Naive thymus-derived CD8-positive, alpha-beta T cell (primary cell): Measurements from ENCODE around the gene KANK3. TPM values are rescaled to one million over a fixed set of nuclear protein-coding genes. Genes with fewer than 3 reads are reported as not detected.
A peak's percentile ranks its signal among the peaks of the same experiment; 100 is the strongest.
"Not testable (repeated sequence)": the region's sequence is repeated elsewhere in the genome, so short reads cannot be mapped to it uniquely, and the experiment has no call there.

ENCODE experiments used
- ATAC-seq, 2 donors: fragments of 150-1000 bp; cut with Tn5 transposase in 1 of 2; sonication (Bioruptor Pico), chemical (Tn5 transposase) in 1 of 2; 1 replicate in 1 of 2; 2 replicates in 1 of 2; pipeline ENCODE4 v1.10.0; 2021; ENCODE audit warnings: mild to moderate bottlenecking in 2 of 2, moderate library complexity in 2 of 2
- POLR2A ChIA-PET: fragments of 350-600 bp; sonication (Branson Sonifier 250); formaldehyde crosslinking; loops from one replicate; lab custom pipeline; 2021; ENCODE audit warnings: antibody characterized with exemption; lab: Charles Lee
- DNase-seq, 10 donors: peaks; one replicate each; pipeline versions ENCODE4 v3.0.0 to v3.0.0-alpha.2; 2020 to 2022
- H3K27ac Mint-ChIP-seq, 10 donors: one replicate each; pipeline ENCODE4 v1.8.0; 2020 to 2022; ENCODE audit warnings: mild to moderate bottlenecking in 10 of 10, mixed read lengths in 10 of 10, moderate library complexity in 4 of 10, inconsistent platforms in 1 of 10
- H3K27me3 Mint-ChIP-seq, 5 donors: one replicate each; pipeline ENCODE4 v1.8.0; 2021 to 2022; ENCODE audit warnings: mixed read lengths in 5 of 5
- H3K36me3 Mint-ChIP-seq, 3 donors: one replicate each; pipeline ENCODE4 v1.8.0; 2020 to 2022; ENCODE audit warnings: mixed read lengths in 3 of 3, mild to moderate bottlenecking in 2 of 3, inconsistent platforms in 1 of 3
- H3K4me1 Mint-ChIP-seq, 4 donors: one replicate each; pipeline ENCODE4 v1.8.0; 2021 to 2022; ENCODE audit warnings: mixed read lengths in 4 of 4
- H3K4me3 Mint-ChIP-seq, 10 donors: one replicate each; pipeline ENCODE4 v1.8.0; 2020 to 2022; ENCODE audit warnings: mild to moderate bottlenecking in 10 of 10, mixed read lengths in 10 of 10, moderate library complexity in 6 of 10, inconsistent platforms in 1 of 10
- H3K9me3 Mint-ChIP-seq, 9 donors: one replicate each; pipeline ENCODE4 v1.8.0; 2020 to 2022; ENCODE audit warnings: mixed read lengths in 9 of 9, mild to moderate bottlenecking in 3 of 9, inconsistent platforms in 1 of 9, moderate library complexity in 1 of 9
- microRNA-seq: library from miRNA; unstranded; fragments of <30 nt; microRNA quantifications from one replicate; pipeline ENCODE4 v1.2.0, GENCODE V29; 2022; ENCODE audit warnings: borderline microRNAs expressed
- polyA plus RNA-seq, 3 donors: library from polyadenylated mRNA; unstranded; fragments of 300-500 nt; fragmentation: Illumina TruSeq; gene quantifications; one replicate each; pipeline ENCODE4 v1.2.3, GENCODE V29; 2021
- total RNA-seq, 8 experiments: library from RNA in 2 of 8; stranded (reverse) in 2 of 8; gene quantifications; one replicate each; pipeline ENCODE4 v1.2.3 and lab custom pipeline; 2021 to 2026

The KANK3 gene
- total and polyA plus RNA-seq, 5 experiments from 2014 or later: 0.82 to 3.3 (median 1.5) TPM

DNA sequence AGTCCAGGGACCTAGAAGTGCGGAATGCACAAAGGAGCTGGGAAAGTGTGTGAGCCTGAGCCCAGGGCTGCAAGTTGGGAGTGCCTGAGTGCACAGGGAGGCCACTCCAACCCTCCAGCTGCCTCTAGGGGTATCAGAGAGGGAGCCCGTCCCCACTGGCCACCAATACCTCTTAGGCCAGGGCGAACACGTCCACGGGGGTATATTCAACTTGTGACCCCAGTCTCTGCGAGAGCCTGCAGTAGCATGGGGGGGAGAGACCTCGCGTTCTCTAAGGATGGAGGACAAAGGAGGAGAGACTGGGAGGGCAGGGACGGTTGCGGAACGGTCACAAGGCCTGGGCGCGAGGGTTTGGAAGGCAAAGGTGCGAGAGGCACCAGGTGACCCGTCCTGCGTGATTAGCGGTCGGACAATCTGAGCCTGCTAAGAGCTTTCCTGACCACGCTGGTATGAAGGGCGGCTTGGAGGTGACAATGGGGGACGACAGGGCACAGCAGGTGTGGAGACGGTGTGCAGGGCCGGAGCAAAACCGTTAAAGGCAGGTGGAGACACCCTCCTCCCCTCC lies 35.6 kb downstream of the KANK3 start:
- Mint-ChIP-seq H3K36me3 (peaks cover 0 to 27% (median 0%) of the 10 kb centered on the region in 3 donors), H3K4me1 (peaks cover 16 to 47% (median 35%) of the 10 kb centered on the region in 4 donors), H3K27ac (peak overlapping the region; percentile 85 to 98 (median 94)), H3K4me3 (peak overlapping the region; percentile 90 to 95 (median 93)), H3K27me3 (no peaks in the 10 kb centered on the region), H3K9me3 (no peaks in the 10 kb centered on the region)
- DNase-seq (no peak), ATAC-seq (no peak)
- POLR2A ChIA-PET: interaction anchor here (0.6 to 1.2 kb wide), 6 partner anchors 11 to 678 kb away, joined by 3 to 6 read pairs (median 4); partner anchors contain the start of genes NDUFA7, PET100, RPS28 and XAB2

DNA sequence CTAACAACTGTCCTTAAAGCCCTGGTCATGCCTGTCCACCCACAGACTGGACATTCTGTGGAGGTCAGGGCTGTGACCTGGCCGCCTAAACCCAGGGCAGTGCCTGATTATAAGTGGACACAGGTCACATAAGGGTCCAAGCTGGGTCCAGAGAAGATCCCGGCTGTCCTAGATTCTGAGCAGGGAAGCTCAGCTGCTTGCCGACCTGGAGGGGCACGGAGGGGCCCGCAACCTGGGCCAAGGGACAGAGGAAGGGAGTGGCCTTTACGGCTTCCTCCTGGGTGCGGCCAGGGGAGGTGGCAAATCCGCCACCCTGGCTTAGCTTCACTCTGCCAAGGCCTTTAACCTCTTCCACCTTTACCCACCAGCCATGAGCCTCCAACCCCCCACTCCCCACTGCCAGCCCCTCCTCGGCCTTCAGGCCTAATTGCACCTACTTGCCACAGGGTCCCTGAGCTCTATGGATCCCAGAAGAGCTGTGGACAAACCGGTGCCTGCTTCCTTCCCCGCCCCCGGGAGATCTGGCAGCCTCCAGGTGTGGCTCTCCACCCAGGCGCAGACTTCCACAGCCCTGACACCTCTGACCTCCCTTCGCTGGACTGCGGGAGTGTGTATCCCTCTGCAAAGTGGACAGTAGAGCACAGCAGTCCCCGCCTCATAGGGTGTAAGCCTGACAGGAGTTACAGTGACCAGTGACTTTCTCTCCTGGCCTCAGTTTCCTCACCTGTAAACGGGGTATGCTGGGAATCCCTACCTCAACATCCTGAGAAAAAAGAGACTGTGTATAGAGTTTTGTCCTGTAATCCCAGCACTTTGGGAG lies 36.6 kb downstream of the KANK3 start:
- Mint-ChIP-seq H3K27ac (peak overlapping the region; percentile 25 to 97 (median 94)), H3K27me3 (no peaks in the 10 kb centered on the region), H3K36me3 (peaks cover 0 to 25% (median 0%) of the 10 kb centered on the region in 3 donors), H3K4me3 (peak overlapping the region; percentile 90 to 95 (median 93)), H3K9me3 (no peaks in the 10 kb centered on the region), H3K4me1 (peaks cover 16 to 47% (median 35%) of the 10 kb centered on the region in 4 donors)
- no peak for ATAC-seq
- POLR2A ChIA-PET: interaction anchor here (0.9 to 2.0 kb wide), 3 partner anchors 14 to 386 kb away, joined by 3 to 8 read pairs (median 4); partner anchors contain the start of genes NDUFA7 and RPS28
- peak in 1 of 10 donors; percentile 58 for DNase-seq

DNA sequence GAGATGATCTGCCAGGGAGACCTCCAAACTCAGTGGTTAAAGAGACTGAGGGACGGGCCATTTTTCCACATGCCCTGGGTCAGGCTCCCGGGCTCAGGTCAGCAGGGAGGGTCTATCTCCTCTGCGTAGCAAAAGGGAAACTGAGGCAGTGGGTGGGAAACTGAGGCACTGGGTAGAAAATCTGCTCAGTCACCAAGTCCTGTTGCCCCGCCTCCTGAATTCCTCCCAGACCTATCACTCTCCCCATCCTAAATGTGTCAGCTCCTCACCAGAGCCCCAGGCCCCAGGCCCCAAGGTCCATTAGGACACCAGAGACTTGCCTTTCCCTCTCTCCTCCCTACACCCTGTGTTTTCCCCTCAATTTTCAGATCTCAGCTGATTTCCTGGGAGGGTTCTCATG lies 37.3 kb downstream of the KANK3 start:
- POLR2A ChIA-PET: interaction anchor here (2.0 kb wide), 1 partner anchor 15 kb away, joined by 8 read pairs; the partner anchor contains the start of genes NDUFA7 and RPS28
- H3K4me3 Mint-ChIP-seq: peak overlapping the region in 3 of 10 donors; percentile 9 to 47 (median 41)
- H3K9me3 Mint-ChIP-seq: no peaks in the 10 kb centered on the region
- peaks cover 16 to 47% (median 35%) of the 10 kb centered on the region in 4 donors for H3K4me1 Mint-ChIP-seq
- ATAC-seq: no peak
- H3K27me3 Mint-ChIP-seq: no peaks in the 10 kb centered on the region
- DNase-seq: no peak
- peaks cover 0 to 22% (median 0%) of the 10 kb centered on the region in 3 donors for H3K36me3 Mint-ChIP-seq
- peak overlapping the region in 6 of 10 donors; percentile 26 to 94 (median 78) for H3K27ac Mint-ChIP-seq

DNA sequence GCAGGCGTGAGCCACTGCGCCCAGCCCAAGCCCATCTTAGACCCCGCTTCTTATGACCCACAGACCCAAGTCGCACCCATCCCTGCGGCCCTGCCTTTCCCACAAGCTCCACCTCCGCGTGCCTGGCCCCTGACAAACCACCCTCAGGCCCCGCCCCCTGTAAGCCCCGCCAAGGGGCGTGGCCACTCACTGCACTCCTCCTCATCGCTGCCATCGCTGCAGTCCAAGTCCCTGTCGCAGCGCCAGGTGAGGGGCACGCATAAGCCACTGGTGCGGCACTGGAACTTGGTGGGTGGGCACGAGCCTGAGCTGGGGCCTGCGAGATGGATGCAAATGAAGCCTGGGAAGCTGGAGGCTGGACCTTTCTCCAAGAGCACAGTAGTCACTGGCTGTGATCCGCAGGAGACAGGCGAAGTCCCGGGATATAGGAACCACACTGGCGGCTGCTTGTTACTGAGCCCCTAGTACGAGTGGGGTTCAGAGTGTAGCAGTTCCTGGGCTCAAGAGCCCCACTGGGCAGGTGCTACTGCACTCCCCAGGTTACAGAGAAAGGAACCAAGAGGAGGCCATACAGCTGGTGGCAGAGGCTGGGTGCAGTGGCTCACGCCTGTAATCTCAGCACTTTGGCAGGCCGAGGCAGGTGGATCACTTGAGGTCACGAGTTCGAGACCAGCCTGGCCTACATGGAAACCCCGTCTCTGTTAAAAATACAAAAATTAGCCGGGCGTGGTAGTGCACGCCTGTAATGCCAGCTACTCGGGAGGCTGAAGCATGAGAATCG lies 38.0 kb downstream of the KANK3 start:
- H3K27ac Mint-ChIP-seq: peak overlapping the region in 1 of 10 donors; percentile 40
- peak overlapping the region in 1 of 10 donors; percentile 41 for H3K4me3 Mint-ChIP-seq
- POLR2A ChIA-PET: interaction anchor here (0.8 to 2.0 kb wide), 2 partner anchors 16 to 36 kb away, joined by 4 to 8 read pairs; partner anchors contain the start of genes NDUFA7 and RPS28
- DNase-seq: peak in 2 of 10 donors; percentile 27 to 61
- H3K9me3 Mint-ChIP-seq: no peaks in the 10 kb centered on the region
- H3K27me3 Mint-ChIP-seq: no peaks in the 10 kb centered on the region
- ATAC-seq: no peak
- peaks cover 16 to 47% (median 35%) of the 10 kb centered on the region in 4 donors for H3K4me1 Mint-ChIP-seq
- H3K36me3 Mint-ChIP-seq: peaks cover 0 to 22% (median 0%) of the 10 kb centered on the region in 3 donors

DNA sequence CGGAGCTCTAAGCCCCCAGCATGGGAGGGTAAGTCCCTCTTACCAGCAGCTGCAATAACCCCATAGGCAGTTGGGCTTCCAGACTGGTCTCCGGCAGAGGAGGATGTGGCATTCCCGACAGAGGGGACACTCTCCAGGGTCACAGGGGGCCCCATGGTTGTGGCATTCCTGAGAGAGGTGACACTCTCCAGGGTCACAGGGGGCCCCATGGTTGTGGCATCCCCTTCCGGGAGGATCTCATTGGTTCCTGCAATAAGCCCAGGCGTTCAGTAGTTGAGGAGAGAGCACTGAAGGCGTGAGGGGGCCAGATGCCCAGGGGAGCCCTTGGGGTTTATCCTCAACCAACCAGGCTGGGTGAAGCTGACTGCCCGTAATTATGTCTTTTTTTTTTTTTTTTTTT lies 40.3 kb downstream of the KANK3 start:
- DNase-seq: peak in 1 of 10 donors; percentile 37
- peaks cover 10 to 29% (median 20%) of the 10 kb centered on the region in 4 donors for H3K4me1 Mint-ChIP-seq
- no peaks in the 10 kb centered on the region for H3K27me3 Mint-ChIP-seq
- H3K4me3 Mint-ChIP-seq: no peak overlapping the region
- ATAC-seq: no peak
- POLR2A ChIA-PET: no interaction called here
- H3K36me3 Mint-ChIP-seq: peaks cover 0 to 22% (median 0%) of the 10 kb centered on the region in 3 donors
- no peak overlapping the region for H3K27ac Mint-ChIP-seq
- no peaks in the 10 kb centered on the region for H3K9me3 Mint-ChIP-seq

DNA sequence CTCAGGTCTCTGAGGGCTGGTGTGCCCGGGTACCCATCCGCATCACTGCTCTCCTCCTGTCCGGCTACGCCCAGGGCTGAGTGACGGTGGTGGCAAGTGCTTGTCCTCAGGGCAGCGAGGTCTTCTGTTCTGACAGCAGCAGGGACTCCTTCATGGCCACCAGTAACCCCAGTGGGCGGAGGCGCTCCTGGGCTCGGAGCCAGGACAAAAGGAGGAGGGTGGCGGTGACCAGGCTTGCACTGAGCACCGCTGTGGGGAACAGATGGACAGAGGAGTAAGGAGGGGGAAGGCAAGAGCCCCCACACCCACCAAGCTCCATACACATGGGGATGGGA lies 40.7 kb downstream of the KANK3 start:
- H3K27me3 Mint-ChIP-seq: no peaks in the 10 kb centered on the region
- H3K36me3 Mint-ChIP-seq: peaks cover 0 to 22% (median 0%) of the 10 kb centered on the region in 3 donors
- POLR2A ChIA-PET: no interaction called here
- no peaks in the 10 kb centered on the region for H3K9me3 Mint-ChIP-seq
- peaks cover 6 to 24% (median 16%) of the 10 kb centered on the region in 4 donors for H3K4me1 Mint-ChIP-seq
- DNase-seq (peak in 1 of 10 donors; percentile 56), ATAC-seq (no peak)
- H3K4me3 Mint-ChIP-seq: no peak overlapping the region
- no peak overlapping the region for H3K27ac Mint-ChIP-seq

DNA sequence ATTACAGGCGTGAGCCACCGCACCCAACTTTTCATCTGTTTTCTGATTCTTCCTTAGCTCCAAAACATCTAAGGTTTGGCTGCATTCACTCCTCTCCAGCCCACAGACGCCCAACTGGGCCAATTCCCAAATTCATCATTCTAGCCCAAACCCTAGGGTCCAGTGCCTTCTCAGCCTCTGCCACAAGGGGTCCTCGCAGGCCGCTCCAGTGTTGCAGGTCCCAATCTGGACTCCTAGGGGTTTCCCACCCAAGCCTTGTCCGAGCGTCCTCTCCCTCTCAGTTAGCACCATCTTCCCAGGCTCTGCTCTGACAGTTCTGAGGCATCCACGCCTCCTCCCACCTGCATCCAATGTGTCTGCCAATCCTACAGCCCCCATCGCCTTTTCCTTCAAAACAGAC lies 51.7 kb downstream of the KANK3 start:
- POLR2A ChIA-PET, H3K36me3 Mint-ChIP-seq, H3K27ac Mint-ChIP-seq, DNase-seq, H3K27me3 Mint-ChIP-seq, H3K9me3 Mint-ChIP-seq, H3K4me1 Mint-ChIP-seq: not testable (repeated sequence)
- peak in 1 of 2 donors; percentile 12 for ATAC-seq
- H3K4me3 Mint-ChIP-seq: peak overlapping the region in 1 of 10 donors; percentile 49

DNA sequence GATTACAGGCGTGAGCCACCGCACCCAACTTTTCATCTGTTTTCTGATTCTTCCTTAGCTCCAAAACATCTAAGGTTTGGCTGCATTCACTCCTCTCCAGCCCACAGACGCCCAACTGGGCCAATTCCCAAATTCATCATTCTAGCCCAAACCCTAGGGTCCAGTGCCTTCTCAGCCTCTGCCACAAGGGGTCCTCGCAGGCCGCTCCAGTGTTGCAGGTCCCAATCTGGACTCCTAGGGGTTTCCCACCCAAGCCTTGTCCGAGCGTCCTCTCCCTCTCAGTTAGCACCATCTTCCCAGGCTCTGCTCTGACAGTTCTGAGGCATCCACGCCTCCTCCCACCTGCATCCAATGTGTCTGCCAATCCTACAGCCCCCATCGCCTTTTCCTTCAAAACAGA lies 66.6 kb downstream of the KANK3 start:
- H3K27ac Mint-ChIP-seq, H3K4me3 Mint-ChIP-seq, H3K4me1 Mint-ChIP-seq, H3K36me3 Mint-ChIP-seq, H3K9me3 Mint-ChIP-seq, H3K27me3 Mint-ChIP-seq, POLR2A ChIA-PET, DNase-seq: not testable (repeated sequence)
- ATAC-seq: peak in 1 of 2 donors; percentile 39

Small RNA genes lying within 50 kb of the gene (microRNA-seq; reads per million reads assigned to microRNA genes)
- gene MIR4999: 13.3 reads per million, percentile 32 among the genes with 10 or more reads in this experiment

Other genes starting within 250 kb of the KANK3 start
- not detected for gene FBN3, start 193.7 kb downstream of the KANK3 start, total RNA-seq
- not detected for gene FBN3, start 193.7 kb downstream of the KANK3 start, polyA plus RNA-seq
- 10 to 100 TPM; 26.2 to 31.7 TPM for gene CERS4, start 133.9 kb downstream of the KANK3 start, total RNA-seq
- 1 to 10 TPM; 5.4 to 8.0 (median 7.9) TPM for gene CERS4, start 133.9 kb downstream of the KANK3 start, polyA plus RNA-seq
- gene CD320, start 34.9 kb downstream of the KANK3 start, total RNA-seq: 10 to 100 TPM; 33.9 to 34.4 TPM
- gene CD320, start 34.9 kb downstream of the KANK3 start, polyA plus RNA-seq: 10 to 100 TPM; 51.9 to 58.0 (median 56.8) TPM
- gene NDUFA7, start 21.9 kb downstream of the KANK3 start, total RNA-seq: 10 to 100 TPM; 28.5 to 35.3 TPM
- gene NDUFA7, start 21.9 kb downstream of the KANK3 start, polyA plus RNA-seq: 100 to 1,000 TPM; 117 to 136 (median 135) TPM
- 1,000 to 10,000 TPM; 3,024 to 3,108 TPM for gene RPS28, start 21.8 kb downstream of the KANK3 start, total RNA-seq
- 1,000 to 10,000 TPM; 3,764 to 4,165 (median 4,042) TPM for gene RPS28, start 21.8 kb downstream of the KANK3 start, polyA plus RNA-seq
- gene ANGPTL4, start 20.9 kb upstream of the KANK3 start, total RNA-seq: not detected
- under 1 TPM in 1 of 3 donors, not detected in 2; 0.23 TPM for gene ANGPTL4, start 20.9 kb upstream of the KANK3 start, polyA plus RNA-seq
- gene RAB11B, start 47.1 kb upstream of the KANK3 start, total RNA-seq: 100 to 1,000 TPM; 108 to 112 TPM
- 10 to 100 TPM; 46.9 to 73.6 (median 53.9) TPM for gene RAB11B, start 47.1 kb upstream of the KANK3 start, polyA plus RNA-seq
- 10 to 100 TPM; 25.8 to 31.4 TPM for gene MARCHF2, start 70.0 kb upstream of the KANK3 start, total RNA-seq
- gene MARCHF2, start 70.0 kb upstream of the KANK3 start, polyA plus RNA-seq: 10 to 100 TPM; 21.1 to 40.1 (median 38.2) TPM
- 100 to 1,000 TPM; 207 to 227 TPM for gene HNRNPM, start 101.7 kb upstream of the KANK3 start, total RNA-seq
- 100 to 1,000 TPM; 214 to 304 (median 217) TPM for gene HNRNPM, start 101.7 kb upstream of the KANK3 start, polyA plus RNA-seq
- gene PRAM1, start 159.4 kb upstream of the KANK3 start, total RNA-seq: 1 to 10 TPM; 3.5 to 4.7 TPM
- gene PRAM1, start 159.4 kb upstream of the KANK3 start, polyA plus RNA-seq: under 1 TPM in 2 of 3 donors, not detected in 1; 0.07 to 0.20 TPM
- gene ZNF414, start 170.9 kb upstream of the KANK3 start, total RNA-seq: 10 to 100 TPM; 70.2 to 73.1 TPM
- 10 to 100 TPM; 15.2 to 34.2 (median 27.7) TPM for gene ZNF414, start 170.9 kb upstream of the KANK3 start, polyA plus RNA-seq
- gene MYO1F, start 234.2 kb upstream of the KANK3 start, total RNA-seq: 10 to 100 TPM; 64.4 to 65.0 TPM
- gene MYO1F, start 234.2 kb upstream of the KANK3 start, polyA plus RNA-seq: 10 to 100 TPM in 1 of 3 donors, 1 to 10 TPM in 2; 4.4 to 30.1 (median 5.6) TPM